Measurements from ENCODE around the gene LIPC. TPM values are rescaled to one million over a fixed set of nuclear protein-coding genes. Genes with fewer than 3 reads are reported as not detected.
A peak's percentile ranks its signal among the peaks of the same experiment; 100 is the strongest.

Gene LIPC
- total RNA-seq, 2 experiments from 2014 or later: 0.61 to 1.2 TPM

DNA sequence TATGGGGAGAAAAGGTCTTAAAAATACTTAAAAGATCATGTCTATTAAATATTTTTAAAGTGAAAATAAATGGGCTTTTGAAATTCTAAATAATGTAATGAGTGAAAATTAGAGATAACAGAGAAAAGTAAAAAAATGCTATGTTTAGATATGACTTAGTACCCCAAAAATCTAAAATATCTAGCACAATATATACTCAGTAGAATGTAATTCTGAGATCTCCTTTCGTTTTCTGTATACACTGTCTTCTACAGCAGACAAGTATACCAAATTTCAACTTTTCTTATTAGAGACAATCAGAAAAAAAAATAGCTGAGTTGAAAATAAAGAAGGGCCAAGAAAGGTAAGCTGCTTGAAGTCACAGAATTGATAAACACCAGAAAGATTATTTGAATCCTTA, 176.9 kb downstream of the LIPC start:
- ChIA-PET POLR2A (no interaction called here), CTCF (no interaction called here)
- DNase-seq (no peak), ATAC-seq (ENCODE audit: poor library complexity) (no peak)
- Mint-ChIP-seq H3K27ac (peak overlapping the region; percentile 40), H3K27me3 (no peaks in the 10 kb centered on the region), H3K9me3 (no peaks in the 10 kb centered on the region), H3K36me3 (ENCODE audit: low read depth) (peaks cover 93% of the 10 kb centered on the region), H3K4me1 (ENCODE audit: low read depth) (peaks cover 25% of the 10 kb centered on the region), H3K4me3 (no peak overlapping the region)
- peaks cover 38% of the 10 kb centered on the region for H3K36me3 ChIP-seq (ENCODE audit: insufficient read depth, low read length)
- H3K9me3 ChIP-seq (ENCODE audit: control insufficient read depth in 1 of 2, insufficient read depth in 1 of 2, low read length in 2 of 2): no peaks in the 10 kb centered on the region
- peaks cover 2% of the 10 kb centered on the region for H3K4me1 ChIP-seq (ENCODE audit: insufficient read depth, low read length)
- H3K4me3 ChIP-seq (ENCODE audit: low read length): no peak overlapping the region
- no peak for TF ChIP-seq CTCF (IDR thresholded peaks at IDR 0.05)
- no peak overlapping the region for H3K27ac ChIP-seq (ENCODE audit: low read depth in 1 of 2, low read length in 2 of 2)
- intact Hi-C loops (cut with DNase I, micrococcal nuclease): no loop called here
- H3K27me3 ChIP-seq (ENCODE audit: control insufficient read depth in 1 of 2, insufficient read depth in 2 of 2, low read length in 2 of 2): no peaks in the 10 kb centered on the region

DNA sequence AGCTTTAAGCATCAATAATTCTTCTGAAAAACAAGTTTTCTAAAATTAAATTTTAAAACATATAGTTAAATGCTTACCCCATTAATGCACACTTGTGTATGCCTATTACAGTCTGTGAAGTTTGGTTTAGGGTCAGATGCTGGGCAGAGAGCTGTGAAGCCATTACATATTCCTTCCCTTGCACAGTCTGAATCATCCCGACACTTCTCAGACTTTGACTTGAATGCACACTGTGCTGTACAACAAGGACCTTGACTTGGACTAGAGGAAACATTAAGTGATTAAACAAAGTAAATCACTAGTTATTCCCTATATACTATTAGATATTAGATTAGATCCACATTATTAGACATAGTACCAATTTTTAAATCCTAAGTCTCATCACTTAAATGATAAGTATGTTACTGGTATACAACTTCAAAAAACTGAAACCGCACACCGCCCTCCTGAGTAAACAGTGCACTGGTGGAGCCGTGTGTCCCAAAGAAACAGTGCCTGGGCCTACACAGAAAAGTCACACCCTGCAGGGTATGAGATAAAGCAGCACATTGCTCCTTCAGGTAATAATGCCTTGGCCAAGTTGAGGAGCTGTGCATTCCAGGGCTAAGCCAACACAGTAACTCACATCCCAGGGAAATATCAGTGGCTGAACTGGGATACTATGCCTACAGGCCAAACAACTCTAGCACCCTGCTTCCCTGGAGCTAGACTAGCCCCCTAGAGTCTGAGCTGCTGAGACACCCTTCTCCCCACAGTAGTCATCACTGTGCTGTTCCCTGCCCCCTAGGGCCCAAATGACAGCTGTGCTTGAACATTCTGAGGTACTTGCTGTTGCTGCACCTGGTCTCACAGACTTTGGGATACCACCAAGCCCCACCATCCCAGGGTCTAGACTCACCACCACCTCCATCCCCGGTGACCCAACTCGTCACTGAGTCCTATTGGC, 180.2 kb downstream of the LIPC start:
- DNase-seq: no peak
- no peak for ATAC-seq (ENCODE audit: poor library complexity)
- peaks cover 97% of the 10 kb centered on the region for H3K36me3 Mint-ChIP-seq (ENCODE audit: low read depth)
- no peak overlapping the region for H3K27ac ChIP-seq (ENCODE audit: low read depth in 1 of 2, low read length in 2 of 2)
- H3K36me3 ChIP-seq (ENCODE audit: insufficient read depth, low read length): peaks cover 49% of the 10 kb centered on the region
- H3K4me3 Mint-ChIP-seq: no peak overlapping the region
- peaks cover 34% of the 10 kb centered on the region for H3K4me1 Mint-ChIP-seq (ENCODE audit: low read depth)
- CTCF ChIA-PET: interaction anchor here (1.0 kb wide), 1 partner anchor 13 kb away, joined by 3 read pairs; no protein-coding TSS in a partner anchor
- peaks cover 2% of the 10 kb centered on the region for H3K4me1 ChIP-seq (ENCODE audit: insufficient read depth, low read length)
- POLR2A ChIA-PET: interaction anchor here (0.5 kb wide), 1 partner anchor 30 kb away, joined by 3 read pairs; no protein-coding TSS in a partner anchor
- H3K9me3 Mint-ChIP-seq: peaks cover 3% of the 10 kb centered on the region
- no peak overlapping the region for H3K4me3 ChIP-seq (ENCODE audit: low read length)
- H3K27ac Mint-ChIP-seq: no peak overlapping the region
- intact Hi-C loops (cut with DNase I, micrococcal nuclease): no loop called here
- H3K27me3 Mint-ChIP-seq: no peaks in the 10 kb centered on the region
- peaks cover 6 to 13% of the 10 kb centered on the region in 2 experiments for H3K9me3 ChIP-seq (ENCODE audit: control insufficient read depth in 1 of 2, insufficient read depth in 1 of 2, low read length in 2 of 2)
- no peaks in the 10 kb centered on the region for H3K27me3 ChIP-seq (ENCODE audit: control insufficient read depth in 1 of 2, insufficient read depth in 2 of 2, low read length in 2 of 2)
- TF ChIP-seq CTCF (IDR thresholded peaks at IDR 0.05): no peak

GRCh38 chr15:58616171-58616570, 184.4 kb downstream of the LIPC start:
- Histone ChIP-seq H3K27ac (ENCODE audit: low read depth in 1 of 2, low read length in 2 of 2) (no peak overlapping the region), H3K4me1 (ENCODE audit: insufficient read depth, low read length) (peaks cover 2% of the 10 kb centered on the region), H3K27me3 (ENCODE audit: control insufficient read depth in 1 of 2, insufficient read depth in 2 of 2, low read length in 2 of 2) (no peaks in the 10 kb centered on the region), H3K4me3 (ENCODE audit: low read length) (no peak overlapping the region), H3K9me3 (ENCODE audit: control insufficient read depth in 1 of 2, insufficient read depth in 1 of 2, low read length in 2 of 2) (peaks cover 6 to 17% of the 10 kb centered on the region in 2 experiments), H3K36me3 (ENCODE audit: insufficient read depth, low read length) (peaks cover 40% of the 10 kb centered on the region)
- H3K9me3 Mint-ChIP-seq: peaks cover 6% of the 10 kb centered on the region
- ChIA-PET CTCF (no interaction called here), POLR2A (no interaction called here)
- TF ChIP-seq CTCF (IDR thresholded peaks at IDR 0.05): no peak
- intact Hi-C loops (cut with DNase I, micrococcal nuclease): no loop called here
- H3K36me3 Mint-ChIP-seq (ENCODE audit: low read depth): peaks cover 94% of the 10 kb centered on the region
- H3K4me1 Mint-ChIP-seq (ENCODE audit: low read depth): peaks cover 25% of the 10 kb centered on the region
- no peak for DNase-seq
- H3K4me3 Mint-ChIP-seq: no peak overlapping the region
- no peak overlapping the region for H3K27ac Mint-ChIP-seq
- no peaks in the 10 kb centered on the region for H3K27me3 Mint-ChIP-seq
- no peak for ATAC-seq (ENCODE audit: poor library complexity)
